Peyer's patch (tissue), 4 donors: ENCODE measurements around the gene RFX4.

Experiments
- CTCF ChIP-seq, 6 experiments: fragments of 450-650 bp in 4 of 6; fragments of 200-600 bp in 2 of 6; sonication (generic) in 1 of 6; IDR thresholded peaks; one replicate each; pipeline ENCODE4 v1.5.1; 2017 to 2019; ENCODE audit warnings: antibody characterized with exemption in 6 of 6, mild to moderate bottlenecking in 3 of 6, moderate library complexity in 1 of 6
- POLR2A ChIP-seq, 2 donors: fragments of 450-650 bp; IDR thresholded peaks; one replicate each; pipeline ENCODE4 v1.5.1; 2017; ENCODE audit warnings: antibody characterized with exemption in 2 of 2, mild to moderate bottlenecking in 2 of 2, moderate library complexity in 2 of 2

- TF ChIP-seq CTCF (IDR thresholded peaks at IDR 0.05) (no peak), POLR2A (IDR thresholded peaks at IDR 0.05) (no peak)
Measured at GRCh38 chr12:106588771-106589170, 6.0 kb downstream of the RFX4 start.
